Right cardiac atrium (tissue), 5 donors: Measurements from ENCODE around the gene FIS1. TPM values are rescaled to one million over a fixed set of nuclear protein-coding genes. Genes with fewer than 3 reads are reported as not detected.
"Not testable (repeated sequence)": the region's sequence is repeated elsewhere in the genome, so short reads cannot be mapped to it uniquely, and the experiment has no call there.

ENCODE experiments used
- ATAC-seq, 2 donors: fragments of 200-7000 bp; cut with Tn5 transposase; one replicate each; pipeline versions ENCODE4 v1.8.0 to v1.9.1; 2020; ENCODE audit warnings: moderate library complexity in 2 of 2, mild to moderate bottlenecking in 1 of 2
- DNase-seq, 3 donors: peaks; one replicate each; pipeline ENCODE4 v3.0.0-alpha.2; 2020
- H3K27ac ChIP-seq: one replicate; pipeline ENCODE4 v1.5.1; 2013; ENCODE audit warnings: mild to moderate bottlenecking, low read length, control low read depth, moderate library complexity
- H3K27me3 ChIP-seq: one replicate; pipeline ENCODE4 v1.6.1; 2013; ENCODE audit not compliant: control insufficient read depth, insufficient read depth
- H3K4me1 ChIP-seq: one replicate; pipeline ENCODE4 v1.6.1; 2013; ENCODE audit warnings: low read length; ENCODE audit not compliant: control insufficient read depth, insufficient read depth
- H3K4me3 ChIP-seq: one replicate; pipeline ENCODE4 v1.5.1; 2013; ENCODE audit warnings: low read length, control low read depth
- H3K9me3 ChIP-seq: one replicate; pipeline ENCODE4 v1.6.1; 2013; ENCODE audit warnings: low read length; ENCODE audit not compliant: control insufficient read depth
- WGBS: extraction: QIAGEN DNeasy Blood & Tissue Kit; methylation state at CpG from one replicate; pipeline ENCODE4 v1.1.7; 2013; 5-methylcytosine and 5-hydroxymethylcytosine counted together
- intact Hi-C, 4 donors: fragments of 100-400 bp; cut with DNase I; formaldehyde crosslinking; loops; one replicate each; pipeline versions ENCODE4 v1.11.0 to v1.14.0; 2022 to 2023
- polyA plus RNA-seq: library from polyadenylated mRNA; stranded (reverse); fragments of 200-250 nt; gene quantifications from one replicate; pipeline ENCODE4 v1.2.3, GENCODE V29; 2013
- total RNA-seq, 4 donors: library from RNA; stranded (reverse); fragmentation: NEBNext Ultra II Directional; extraction: Animal tissue kit (Norgen Biotek cat#: 25700); gene quantifications; one replicate each; pipeline ENCODE4 v1.2.1, GENCODE V29; 2021
- donor health status: healthy with polysubstance abuse.
- donor health status: DM: no; HTN: yes; CAD: no.
- donor health status: DM: no; HTN: no; CAD: no.
- donor health status: DM: no; HTN: yes; CAD: no; lungs with severe emphysema.
- donor health status: DM: yes; HTN: yes; CAD: no.

Gene FIS1
- total and polyA plus RNA-seq, 5 donors: 245 to 315 (median 285) TPM

DNA sequence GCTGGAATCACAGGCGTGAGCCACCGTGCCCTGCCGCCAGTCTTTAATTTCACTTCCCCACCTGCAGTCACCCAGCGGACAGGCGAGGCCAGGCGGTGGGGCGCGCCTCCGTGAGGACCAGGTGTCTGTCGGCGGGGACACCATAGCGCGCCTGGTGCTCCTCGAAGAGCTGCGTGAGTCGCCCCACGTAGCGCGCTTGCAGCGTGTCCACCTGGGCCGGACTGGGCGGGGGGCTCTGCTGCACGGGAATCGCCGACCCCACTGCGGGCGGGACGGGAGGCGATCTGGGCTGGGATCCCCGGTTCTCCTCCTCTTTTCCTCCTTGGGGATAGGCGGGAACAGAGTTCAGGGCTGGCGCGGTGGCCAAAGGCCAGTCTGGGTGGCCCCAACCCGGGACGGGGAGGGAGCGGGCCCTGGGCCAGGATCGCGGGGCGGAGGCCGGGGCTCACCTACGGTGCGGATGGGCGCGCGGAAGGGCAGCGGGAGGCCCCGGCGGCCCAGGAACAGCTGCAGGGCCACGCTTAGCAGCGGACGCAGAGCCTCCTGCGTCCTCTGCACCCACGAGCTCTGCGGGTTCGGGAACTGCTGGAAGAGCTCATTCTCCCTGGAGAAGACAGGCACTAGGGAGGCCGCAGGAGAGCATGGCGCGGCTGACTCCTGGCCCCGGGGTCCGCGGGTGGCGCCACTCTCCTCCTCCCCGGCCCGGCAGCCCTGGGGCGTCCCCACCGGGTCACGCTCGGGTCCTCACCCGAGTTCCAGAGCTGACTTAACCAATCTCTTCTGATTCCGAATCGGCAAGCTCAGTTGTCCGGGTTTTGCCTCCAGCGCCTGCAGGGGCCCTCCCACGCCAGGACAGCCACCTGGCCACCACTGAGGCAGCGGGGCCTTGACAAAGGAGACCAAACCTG lies 42.9 kb downstream of the FIS1 start:
- peak; percentile 36 to 40 for ATAC-seq
- H3K27me3 ChIP-seq: no peaks in the 10 kb centered on the region

DNA sequence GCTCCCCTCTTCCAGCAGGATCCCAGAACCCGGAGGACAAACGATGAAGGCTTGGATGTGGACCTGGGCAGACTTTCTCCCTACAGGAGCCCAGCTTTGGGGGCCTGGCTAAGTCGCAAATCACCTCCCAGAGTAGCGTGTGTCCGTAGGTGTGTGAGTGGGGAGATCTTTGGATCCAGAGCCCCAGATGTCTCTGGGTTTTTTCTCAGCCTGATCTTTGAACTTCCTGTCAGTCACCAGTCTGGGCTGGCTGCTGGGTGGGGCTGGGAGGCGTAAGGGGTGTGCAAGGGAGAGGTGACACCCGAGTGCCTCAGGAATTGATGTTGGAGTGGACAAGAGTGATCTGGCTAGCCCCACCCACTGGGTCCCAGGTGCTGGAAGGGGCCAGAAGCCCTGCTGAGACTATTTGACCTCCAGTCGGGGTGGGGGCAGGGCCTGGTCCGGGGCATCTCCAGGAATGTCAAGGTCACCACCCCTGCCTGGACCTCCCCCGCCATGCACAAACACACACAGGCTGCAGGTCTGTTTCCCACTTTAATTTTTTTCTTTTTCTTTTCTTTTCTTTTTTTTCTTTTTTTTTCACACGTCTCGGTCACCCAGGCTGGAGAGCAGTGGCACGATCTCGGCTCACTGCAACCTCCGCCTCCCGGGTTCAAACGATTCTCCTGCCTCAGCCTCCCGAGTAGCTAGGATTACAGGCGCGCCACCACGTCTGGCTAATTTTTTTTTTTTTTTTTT lies 43.9 kb downstream of the FIS1 start, which contains the start of gene MOGAT3:
MOGAT3 (minus strand) TSS at position 175 of the 738 bp plus-strand sequence. CDS start 182 bp downstream, outside the sequence.
- intact Hi-C loops: no loop called here
- DNase-seq: peak in 1 of 3 donors; percentile 40
- peak in 1 of 2 donors; percentile 29 for ATAC-seq
- Histone ChIP-seq H3K27me3 (no peaks in the 10 kb centered on the region), H3K9me3 (no peaks in the 10 kb centered on the region), H3K27ac (no peak within 1 kb of the TSS), H3K4me1 (no peaks in the 10 kb centered on the region), H3K4me3 (no peak within 1 kb of the TSS)
- WGBS: 33% methylated on average over 21 of the region's 21 CpGs

More for the DNA sequence above, 42.9 kb downstream of the FIS1 start:
- peak in 1 of 3 donors; percentile 40 for DNase-seq
- no peaks in the 10 kb centered on the region for H3K4me1 ChIP-seq
- no peak overlapping the region for H3K4me3 ChIP-seq
- H3K9me3 ChIP-seq: no peaks in the 10 kb centered on the region
- 7% methylated on average over 75 of the region's 75 CpGs for WGBS
- intact Hi-C loops: no loop called here
- H3K27ac ChIP-seq: no peak overlapping the region

DNA sequence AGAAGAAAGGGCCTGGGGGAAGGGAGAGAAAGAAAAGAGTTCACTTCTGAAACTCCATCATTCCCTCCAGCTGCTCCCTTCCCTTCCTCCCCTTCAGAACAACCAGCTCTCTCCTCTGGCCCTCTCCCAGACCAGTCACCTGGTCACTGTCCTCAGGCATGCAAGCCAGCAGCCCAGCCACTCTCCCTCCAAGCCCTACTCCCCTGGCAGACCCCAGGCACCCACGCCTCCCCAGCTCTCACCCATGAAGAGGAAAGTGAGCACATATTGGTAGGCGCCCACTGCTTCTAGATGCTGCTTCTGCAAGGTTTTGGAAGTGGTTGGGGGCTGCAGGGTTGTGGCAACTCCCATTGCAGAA lies 44.4 kb downstream of the FIS1 start:
- WGBS: 85% methylated on average over 2 of the region's 2 CpGs
- no peaks in the 10 kb centered on the region for H3K27me3 ChIP-seq

DNA sequence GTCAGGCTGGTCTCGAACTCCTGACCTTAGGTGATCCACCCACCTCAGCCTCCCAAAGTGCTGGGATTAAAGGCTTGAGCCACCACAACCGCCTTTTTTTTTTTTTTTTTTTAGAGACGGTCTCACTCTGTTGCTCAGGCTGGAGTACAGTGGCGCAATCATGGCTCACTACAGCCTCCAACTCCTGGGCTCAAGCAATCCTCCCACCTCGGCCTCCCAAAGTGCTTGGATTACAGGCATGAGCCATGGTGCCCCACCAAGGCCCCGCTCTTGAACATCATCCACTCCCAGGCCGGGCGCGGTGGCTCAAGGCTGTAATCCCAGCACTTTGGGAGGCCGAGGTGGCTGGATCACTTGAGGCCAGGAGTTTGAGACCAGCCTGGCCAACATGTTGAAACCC lies 45.4 kb downstream of the FIS1 start:
- WGBS: 90% methylated on average over 10 of the region's 10 CpGs
- DNase-seq, H3K27ac ChIP-seq, H3K9me3 ChIP-seq, H3K4me3 ChIP-seq, ATAC-seq, H3K4me1 ChIP-seq, H3K27me3 ChIP-seq, intact Hi-C loops: not testable (repeated sequence)

More for the DNA sequence above, 44.4 kb downstream of the FIS1 start:
- ATAC-seq (no peak), DNase-seq (peak in 1 of 3 donors; percentile 16)
- no peak overlapping the region for H3K27ac ChIP-seq
- no peak overlapping the region for H3K4me3 ChIP-seq
- no peaks in the 10 kb centered on the region for H3K4me1 ChIP-seq
- no peaks in the 10 kb centered on the region for H3K9me3 ChIP-seq
- intact Hi-C loops: no loop called here

DNA sequence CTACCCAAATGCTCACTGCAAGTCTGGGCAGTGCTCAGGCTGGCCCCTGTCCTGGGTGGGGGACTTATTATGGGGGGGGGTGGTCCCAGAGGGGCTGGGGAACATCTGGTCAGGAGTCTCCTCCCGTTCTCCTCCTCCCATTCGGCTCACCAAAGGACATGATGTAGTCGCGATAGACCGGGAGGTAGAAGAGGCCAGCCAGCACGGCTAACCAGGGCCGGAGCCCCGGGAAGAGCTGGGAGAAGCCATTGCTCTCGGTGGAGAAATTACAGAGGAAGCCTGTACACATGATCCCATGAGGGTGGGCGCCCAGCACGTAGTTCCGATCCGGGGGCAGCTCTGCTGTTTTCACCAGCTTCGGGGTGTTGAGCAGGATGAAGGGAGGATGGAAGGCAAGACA lies 46.4 kb downstream of the FIS1 start:
- 61% methylated on average over 14 of the region's 14 CpGs for WGBS
- no peaks in the 10 kb centered on the region for H3K9me3 ChIP-seq
- H3K4me1 ChIP-seq: no peaks in the 10 kb centered on the region
- intact Hi-C loops: no loop called here
- H3K27me3 ChIP-seq: no peaks in the 10 kb centered on the region
- no peak overlapping the region for H3K27ac ChIP-seq
- ATAC-seq: no peak
- no peak for DNase-seq
- H3K4me3 ChIP-seq: no peak overlapping the region

DNA sequence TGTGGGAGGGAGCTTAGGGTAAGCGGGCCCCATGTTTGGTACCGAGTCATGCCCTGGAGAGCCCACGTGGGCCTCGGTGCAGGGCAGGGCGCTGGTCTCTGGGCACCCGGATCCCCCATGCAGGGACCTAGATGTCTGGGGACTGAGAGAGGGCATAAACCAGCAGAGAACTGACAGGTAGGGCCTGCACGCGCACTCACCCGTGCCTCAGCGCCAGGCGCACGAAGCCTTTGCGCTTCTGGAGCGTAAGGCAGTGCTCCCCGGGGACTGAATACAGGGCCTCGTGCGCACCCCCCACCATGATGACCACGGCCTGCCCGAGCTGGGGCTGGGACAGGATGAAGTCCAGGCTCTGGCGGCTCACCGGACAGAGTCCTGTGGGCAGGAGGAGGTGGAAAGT lies 46.9 kb downstream of the FIS1 start:
- ATAC-seq: no peak
- Histone ChIP-seq H3K9me3 (no peaks in the 10 kb centered on the region), H3K4me3 (no peak overlapping the region), H3K4me1 (no peaks in the 10 kb centered on the region), H3K27ac (no peak overlapping the region), H3K27me3 (no peaks in the 10 kb centered on the region)
- intact Hi-C loops: no loop called here
- 67% methylated on average over 21 of the region's 21 CpGs for WGBS
- DNase-seq: no peak

DNA sequence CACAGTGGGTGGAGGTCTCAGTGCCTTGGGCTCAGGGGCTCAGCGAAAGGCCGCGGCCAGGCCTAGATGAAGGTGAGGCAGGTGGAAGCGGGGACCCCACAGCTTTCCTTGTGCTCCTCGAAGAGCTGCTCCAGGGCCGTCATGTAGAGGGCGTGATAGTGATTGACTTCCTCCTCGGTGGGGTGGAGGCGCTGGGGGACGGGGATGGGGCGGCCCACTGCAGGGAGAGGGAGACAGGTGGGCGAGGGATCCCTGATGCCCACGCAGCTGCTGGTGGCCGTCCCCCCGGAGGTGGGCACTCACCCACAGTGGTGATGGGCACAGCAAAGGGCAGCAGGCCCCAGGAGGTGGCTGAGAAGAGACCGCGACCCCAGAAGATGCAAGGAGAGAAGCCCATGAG lies 49.0 kb downstream of the FIS1 start:
- DNase-seq (no peak), ATAC-seq (no peak)
- Histone ChIP-seq H3K4me3 (no peak overlapping the region), H3K4me1 (no peaks in the 10 kb centered on the region), H3K27me3 (no peaks in the 10 kb centered on the region), H3K27ac (no peak overlapping the region), H3K9me3 (no peaks in the 10 kb centered on the region)
- intact Hi-C loops: no loop called here
- WGBS: 84% methylated on average over 17 of the region's 17 CpGs

Other genes starting within 250 kb of the FIS1 start
- gene MUC17, start 225.0 kb downstream of the FIS1 start, total RNA-seq: not detected
- gene MUC17, start 225.0 kb downstream of the FIS1 start, polyA plus RNA-seq: not detected
- 10 to 100 TPM; 20.0 to 24.5 (median 22.3) TPM for gene TRIM56, start 159.6 kb downstream of the FIS1 start, total RNA-seq
- 11.4 TPM for gene TRIM56, start 159.6 kb downstream of the FIS1 start, polyA plus RNA-seq
- gene SERPINE1, start 118.0 kb downstream of the FIS1 start, total RNA-seq: 10 to 100 TPM in 1 of 4 donors, 1 to 10 TPM in 3; 1.2 to 11.9 (median 2.2) TPM
- gene SERPINE1, start 118.0 kb downstream of the FIS1 start, polyA plus RNA-seq: 4.5 TPM
- 10 to 100 TPM; 10.7 to 14.3 (median 12.0) TPM for gene AP1S1, start 90.6 kb downstream of the FIS1 start, total RNA-seq
- 20.9 TPM for gene AP1S1, start 90.6 kb downstream of the FIS1 start, polyA plus RNA-seq
- gene VGF, start 79.5 kb downstream of the FIS1 start, total RNA-seq: not detected
- gene VGF, start 79.5 kb downstream of the FIS1 start, polyA plus RNA-seq: 0.07 TPM
- not detected for gene NAT16, start 64.8 kb downstream of the FIS1 start, total RNA-seq
- not detected for gene NAT16, start 64.8 kb downstream of the FIS1 start, polyA plus RNA-seq
- gene MOGAT3, start 44.0 kb downstream of the FIS1 start, total RNA-seq: not detected
- gene MOGAT3, start 44.0 kb downstream of the FIS1 start, polyA plus RNA-seq: not detected
- 10 to 100 TPM; 34.8 to 52.8 (median 44.0) TPM for gene PLOD3, start 27.5 kb downstream of the FIS1 start, total RNA-seq
- 31.2 TPM for gene PLOD3, start 27.5 kb downstream of the FIS1 start, polyA plus RNA-seq
- gene ZNHIT1, start 26.9 kb downstream of the FIS1 start, total RNA-seq: 10 to 100 TPM; 51.5 to 62.8 (median 55.5) TPM
- 108 TPM for gene ZNHIT1, start 26.9 kb downstream of the FIS1 start, polyA plus RNA-seq
- gene CLDN15, start 7.3 kb downstream of the FIS1 start, total RNA-seq: 1 to 10 TPM; 2.4 to 3.4 (median 3.0) TPM
- 4.2 TPM for gene CLDN15, start 7.3 kb downstream of the FIS1 start, polyA plus RNA-seq
- gene IFT22, start 76.7 kb upstream of the FIS1 start, total RNA-seq: 10 to 100 TPM; 22.0 to 34.7 (median 26.9) TPM
- gene IFT22, start 76.7 kb upstream of the FIS1 start, polyA plus RNA-seq: 35.0 TPM
- gene COL26A1, start 117.8 kb upstream of the FIS1 start, total RNA-seq: under 1 TPM in 1 of 4 donors, not detected in 3; 0.09 TPM
- 0.11 TPM for gene COL26A1, start 117.8 kb upstream of the FIS1 start, polyA plus RNA-seq